Stimulated activated CD8-positive, alpha-beta memory T cell treated with anti-CD3 and anti-CD28 coated beads, Interleukin-12 subunit alpha, Interleukin-12 subunit beta, amount 100 ng/mL, for 1 hour (primary cell): ENCODE results near the gene APLP2.

Experiments
- DNase-seq: peaks from one replicate; pipeline ENCODE4 v3.0.0-alpha.2; 2020; ENCODE audit warnings: low read depth

Gene APLP2

GRCh38 chr11:130146796-130147195 lies 77.1 kb downstream of the APLP2 start:
- DNase-seq: no peak

- no peak for DNase-seq
Observed at GRCh38 chr11:130148796-130149326, 79.2 kb downstream of the APLP2 start.

GRCh38 chr11:130150790-130151189 lies 81.1 kb downstream of the APLP2 start:
- no peak for DNase-seq

- no peak for DNase-seq
Observed at GRCh38 chr11:130151196-130151595, 81.5 kb downstream of the APLP2 start.

GRCh38 chr11:130156108-130157022 lies 86.7 kb downstream of the APLP2 start:
- DNase-seq: no peak

- no peak for DNase-seq
Observed at GRCh38 chr11:130157101-130157500, 87.4 kb downstream of the APLP2 start.

GRCh38 chr11:130157840-130158239 lies 88.1 kb downstream of the APLP2 start:
- DNase-seq: no peak

- no peak for DNase-seq
Observed at GRCh38 chr11:130159139-130159538, 89.4 kb downstream of the APLP2 start.

GRCh38 chr11:130159657-130160497 lies 90.2 kb downstream of the APLP2 start, which contains the start of gene ST14:
TSS of gene ST14 (plus strand) at chr11:130159782. CDS start at chr11:130159980, 198 bp downstream.
- DNase-seq: no peak

- no peak for DNase-seq
Observed at GRCh38 chr11:130160498-130161155, 90.9 kb downstream of the APLP2 start.

- no peak for DNase-seq
Observed at GRCh38 chr11:130161441-130162145, 91.9 kb downstream of the APLP2 start.

GRCh38 chr11:130162733-130163132 lies 93.0 kb downstream of the APLP2 start:
- DNase-seq: no peak

GRCh38 chr11:130163346-130164220 lies 93.9 kb downstream of the APLP2 start:
- DNase-seq: no peak

- DNase-seq: no peak
Observed at GRCh38 chr11:130164221-130164570, 94.5 kb downstream of the APLP2 start.

- no peak for DNase-seq
Observed at GRCh38 chr11:130165601-130166456, 96.1 kb downstream of the APLP2 start.

- DNase-seq: no peak
Observed at GRCh38 chr11:130166457-130166784, 96.7 kb downstream of the APLP2 start.

GRCh38 chr11:130167146-130167545 lies 97.5 kb downstream of the APLP2 start:
- DNase-seq: no peak

- no peak for DNase-seq
Observed at GRCh38 chr11:130168105-130168504, 98.4 kb downstream of the APLP2 start.

GRCh38 chr11:130170345-130170744 lies 100.7 kb downstream of the APLP2 start:
- no peak for DNase-seq

- DNase-seq: no peak
Observed at GRCh38 chr11:130171534-130171933, 101.8 kb downstream of the APLP2 start.
